ENCODE measurements around the gene TSKS.
A peak's percentile ranks its signal among the peaks of the same experiment; 100 is the strongest.

TSKS gene

DNA sequence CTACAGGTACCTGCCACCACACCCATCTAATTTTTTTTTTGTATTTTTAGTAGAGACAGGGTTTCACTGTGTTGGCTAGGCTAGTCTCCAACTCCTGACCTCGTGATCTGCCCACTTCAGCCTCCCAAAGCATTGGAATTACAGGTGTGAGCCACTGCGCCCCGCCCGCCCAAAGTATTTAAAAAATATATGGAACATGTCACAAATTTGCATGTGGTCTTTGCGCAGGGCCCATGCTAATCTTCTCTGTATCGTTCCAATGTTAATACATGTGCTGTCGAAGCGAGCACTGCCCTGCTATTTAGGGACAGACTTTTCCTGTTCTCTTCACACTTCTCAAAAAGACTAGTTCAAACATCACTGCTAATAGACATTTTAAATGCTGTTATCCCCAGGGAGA, 1.2 kb upstream of the TSKS start:
- Histone ChIP-seq H3K9me3 (replicated peaks in 1 of 2; ENCODE audit: control insufficient read depth in 2 of 2, insufficient read depth in 1 of 2, low read depth in 1 of 2, low read length in 2 of 2) (no peaks in the 10 kb centered on the region), H4K91ac (ENCODE audit: low read depth, low read length, poor library complexity) (no peak overlapping the region), H3K4me1 (ENCODE audit: control insufficient read depth in 2 of 2, insufficient read depth in 1 of 2, low read depth in 1 of 2, low read length in 2 of 2) (peaks cover 11 to 14% of the 10 kb centered on the region in 2 donors), H3K79me1 (ENCODE audit: low read depth, low read length) (peaks cover 6% of the 10 kb centered on the region), H2BK15ac (ENCODE audit: low read length) (no peak overlapping the region), H3K36me3 (replicated peaks in 1 of 2; ENCODE audit: control insufficient read depth in 2 of 2, insufficient read depth in 2 of 2, low read length in 2 of 2) (peaks cover 0 to 5% of the 10 kb centered on the region in 2 donors), H2BK120ac (ENCODE audit: low read depth, low read length) (no peak overlapping the region), H2BK5ac (ENCODE audit: low read length) (no peak overlapping the region), H2AFZ (ENCODE audit: low read length) (no peak overlapping the region), H3K4me2 (ENCODE audit: insufficient read depth, low read length, poor library complexity, severe bottlenecking) (no peak overlapping the region), H3K9ac (ENCODE audit: low read depth, low read length, poor library complexity) (no peak overlapping the region), H4K8ac (ENCODE audit: low read depth, low read length) (no peak overlapping the region), H3K14ac (ENCODE audit: low read length) (no peak overlapping the region), H3K27ac (replicated peaks; ENCODE audit: low read length) (no peak overlapping the region), H3K4me3 (ENCODE audit: low read length in 2 of 2) (no peak overlapping the region), H3K27me3 (ENCODE audit: control insufficient read depth in 3 of 3, insufficient read depth in 3 of 3, low read depth in 1 of 3, low read length in 3 of 3) (no peaks in the 10 kb centered on the region), H2BK12ac (ENCODE audit: low read length) (no peak overlapping the region), H3K23ac (ENCODE audit: low read depth, low read length, poor library complexity) (no peak overlapping the region), H3K4ac (ENCODE audit: low read length) (no peak overlapping the region), H2AK5ac (ENCODE audit: low read depth, low read length) (no peak overlapping the region), H3K18ac (ENCODE audit: low read length) (no peak overlapping the region)
- WGBS, 2 donors (ENCODE audit: extremely low coverage in 2 of 2, insufficient read length in 2 of 2, insufficient replicate concordance in 1 of 2) = no CpG with 5 or more reads among the region's 8 CpGs
- no peak for DNase-seq (ENCODE audit: low spot score)

DNA sequence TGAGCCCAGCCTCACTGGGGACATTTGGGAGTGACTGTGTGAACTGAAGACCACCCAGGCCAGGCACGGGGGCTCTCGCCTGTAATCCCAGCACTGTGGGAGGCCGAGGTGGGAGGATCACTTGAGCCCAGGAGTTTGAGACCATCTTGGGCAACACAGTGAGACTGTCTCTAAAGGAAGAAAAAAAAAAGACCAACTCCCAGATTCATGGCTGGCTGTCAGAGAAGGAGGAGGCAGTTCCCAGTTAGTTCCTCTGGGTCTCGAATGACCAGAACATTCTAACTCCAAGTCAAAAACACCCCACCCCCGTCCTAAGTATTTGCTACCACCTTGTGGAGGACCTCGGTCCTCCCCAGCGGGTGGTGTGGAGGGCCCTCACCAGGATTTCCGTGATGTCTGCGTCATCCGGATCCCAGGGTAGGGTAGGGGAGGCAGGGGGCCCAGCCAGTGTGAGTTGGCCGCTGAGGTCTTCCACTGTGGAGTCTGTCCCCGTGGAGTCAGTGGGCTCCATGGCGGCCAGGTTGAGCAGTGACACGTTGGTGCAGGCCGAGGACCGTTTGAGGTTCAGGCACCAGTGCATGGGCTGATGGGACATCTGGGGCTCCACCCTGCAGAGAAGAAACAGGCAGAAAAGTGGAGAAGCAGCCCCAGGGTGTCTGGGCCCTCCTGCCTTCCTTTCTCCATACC, 1.3 kb downstream of the TSKS start:
- WGBS, 2 donors (ENCODE audit: extremely low coverage in 2 of 2, insufficient read length in 2 of 2, insufficient replicate concordance in 1 of 2) = no CpG with 5 or more reads among the region's 16 CpGs
- Histone ChIP-seq H3K4ac (ENCODE audit: low read length) (no peak overlapping the region), H2BK12ac (ENCODE audit: low read length) (peak overlapping the region; percentile 73), H3K4me1 (ENCODE audit: control insufficient read depth in 2 of 2, insufficient read depth in 1 of 2, low read depth in 1 of 2, low read length in 2 of 2) (peaks cover 2 to 6% of the 10 kb centered on the region in 2 donors), H3K27me3 (ENCODE audit: control insufficient read depth in 3 of 3, insufficient read depth in 3 of 3, low read depth in 1 of 3, low read length in 3 of 3) (peaks cover 0 to 6% (median 0%) of the 10 kb centered on the region in 3 experiments), H2BK120ac (ENCODE audit: low read depth, low read length) (no peak overlapping the region), H3K9ac (ENCODE audit: low read depth, low read length, poor library complexity) (peak overlapping the region; percentile 51), H4K8ac (ENCODE audit: low read depth, low read length) (no peak overlapping the region), H3K36me3 (replicated peaks in 1 of 2; ENCODE audit: control insufficient read depth in 2 of 2, insufficient read depth in 2 of 2, low read length in 2 of 2) (no peaks in the 10 kb centered on the region), H2AFZ (ENCODE audit: low read length) (peak overlapping the region; percentile 66), H3K79me1 (ENCODE audit: low read depth, low read length) (no peaks in the 10 kb centered on the region), H3K23ac (ENCODE audit: low read depth, low read length, poor library complexity) (peak overlapping the region; percentile 25), H3K27ac (replicated peaks; ENCODE audit: low read length) (no peak overlapping the region), H3K4me3 (ENCODE audit: low read length in 2 of 2) (no peak overlapping the region), H3K14ac (ENCODE audit: low read length) (peak overlapping the region; percentile 79), H2BK5ac (ENCODE audit: low read length) (no peak overlapping the region), H2AK5ac (ENCODE audit: low read depth, low read length) (peak overlapping the region; percentile 79), H3K4me2 (ENCODE audit: insufficient read depth, low read length, poor library complexity, severe bottlenecking) (no peak overlapping the region), H3K18ac (ENCODE audit: low read length) (peak overlapping the region; percentile 80), H2BK15ac (ENCODE audit: low read length) (no peak overlapping the region), H3K9me3 (replicated peaks in 1 of 2; ENCODE audit: control insufficient read depth in 2 of 2, insufficient read depth in 1 of 2, low read depth in 1 of 2, low read length in 2 of 2) (no peaks in the 10 kb centered on the region), H4K91ac (ENCODE audit: low read depth, low read length, poor library complexity) (no peak overlapping the region)
- DNase-seq (ENCODE audit: low spot score) = no peak

DNA sequence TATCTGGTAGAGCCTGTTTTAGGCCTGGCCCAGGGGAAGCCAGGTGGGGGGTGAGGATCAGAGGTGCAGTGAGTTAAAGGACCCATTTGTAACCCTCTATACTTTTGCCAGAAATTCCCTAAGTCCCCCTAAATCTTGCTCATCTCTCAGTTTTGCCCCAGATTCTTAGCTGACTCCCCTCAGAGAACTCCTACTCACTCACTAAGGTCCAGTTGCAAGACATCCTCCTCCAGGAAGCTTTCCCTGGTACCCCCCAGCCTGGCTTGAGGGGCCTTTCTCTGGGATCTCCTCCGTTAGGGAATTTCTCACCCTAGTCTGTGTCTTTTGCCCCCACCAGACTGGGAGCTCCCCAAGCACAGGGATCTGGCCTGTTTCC, 1.9 kb downstream of the TSKS start:
- H3K23ac ChIP-seq (ENCODE audit: low read depth, low read length, poor library complexity) = no peak overlapping the region
- no peak overlapping the region for H2AK5ac ChIP-seq (ENCODE audit: low read depth, low read length)
- no peak overlapping the region for H2BK15ac ChIP-seq (ENCODE audit: low read length)
- no peak overlapping the region for H3K14ac ChIP-seq (ENCODE audit: low read length)
- H2AFZ ChIP-seq (ENCODE audit: low read length) = peak overlapping the region; percentile 66
- no peak overlapping the region for H3K4me2 ChIP-seq (ENCODE audit: insufficient read depth, low read length, poor library complexity, severe bottlenecking)
- H3K9ac ChIP-seq (ENCODE audit: low read depth, low read length, poor library complexity) = no peak overlapping the region
- H3K4me3 ChIP-seq (ENCODE audit: low read length in 2 of 2) = no peak overlapping the region
- H3K79me1 ChIP-seq (ENCODE audit: low read depth, low read length) = no peaks in the 10 kb centered on the region
- H2BK5ac ChIP-seq (ENCODE audit: low read length) = no peak overlapping the region
- H3K4me1 ChIP-seq (ENCODE audit: control insufficient read depth in 2 of 2, insufficient read depth in 1 of 2, low read depth in 1 of 2, low read length in 2 of 2) = peaks cover 2 to 6% of the 10 kb centered on the region in 2 donors
- H3K27me3 ChIP-seq (ENCODE audit: control insufficient read depth in 3 of 3, insufficient read depth in 3 of 3, low read depth in 1 of 3, low read length in 3 of 3) = peaks cover 0 to 6% (median 0%) of the 10 kb centered on the region in 3 experiments
- no peak overlapping the region for H2BK120ac ChIP-seq (ENCODE audit: low read depth, low read length)
- no peak overlapping the region for H3K4ac ChIP-seq (ENCODE audit: low read length)
- H4K91ac ChIP-seq (ENCODE audit: low read depth, low read length, poor library complexity) = no peak overlapping the region
- DNase-seq (ENCODE audit: low spot score) = no peak
- no peaks in the 10 kb centered on the region for H3K36me3 ChIP-seq (replicated peaks in 1 of 2; ENCODE audit: control insufficient read depth in 2 of 2, insufficient read depth in 2 of 2, low read length in 2 of 2)
- no peak overlapping the region for H3K18ac ChIP-seq (ENCODE audit: low read length)
- no CpG with 5 or more reads among the region's 1 CpG for WGBS, 2 donors (ENCODE audit: extremely low coverage in 2 of 2, insufficient read length in 2 of 2, insufficient replicate concordance in 1 of 2)
- H3K9me3 ChIP-seq (replicated peaks in 1 of 2; ENCODE audit: control insufficient read depth in 2 of 2, insufficient read depth in 1 of 2, low read depth in 1 of 2, low read length in 2 of 2) = peaks cover 0 to under 1% of the 10 kb centered on the region in 2 donors
- no peak overlapping the region for H4K8ac ChIP-seq (ENCODE audit: low read depth, low read length)
- no peak overlapping the region for H3K27ac ChIP-seq (replicated peaks; ENCODE audit: low read length)
- no peak overlapping the region for H2BK12ac ChIP-seq (ENCODE audit: low read length)

DNA sequence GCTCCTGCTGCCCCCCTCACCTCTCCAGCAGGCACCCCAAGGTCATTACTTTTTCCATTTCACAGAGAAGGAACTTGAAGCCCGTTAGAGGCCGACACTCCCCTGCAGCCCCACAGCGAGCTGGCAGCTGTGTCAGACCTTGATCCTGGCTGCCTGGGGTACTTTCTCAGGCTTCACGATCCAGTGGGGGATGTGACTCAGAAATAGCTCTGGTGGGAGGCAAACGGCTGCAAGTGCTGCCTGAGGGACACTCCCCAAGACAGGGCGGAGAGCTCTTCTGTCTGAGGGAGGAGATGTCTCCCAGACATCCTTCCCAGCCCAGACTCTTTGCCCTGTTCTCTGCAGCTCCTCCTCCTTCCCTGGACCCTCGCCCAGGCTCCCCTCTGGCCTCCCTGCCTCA, 4.8 kb downstream of the TSKS start:
- Histone ChIP-seq H3K14ac (ENCODE audit: low read length) (no peak overlapping the region), H2BK12ac (ENCODE audit: low read length) (peak overlapping the region; percentile 41), H2BK120ac (ENCODE audit: low read depth, low read length) (no peak overlapping the region), H3K4me1 (ENCODE audit: control insufficient read depth in 2 of 2, insufficient read depth in 1 of 2, low read depth in 1 of 2, low read length in 2 of 2) (peaks cover 0 to under 1% of the 10 kb centered on the region in 2 donors), H3K18ac (ENCODE audit: low read length) (peak overlapping the region; percentile 11), H3K23ac (ENCODE audit: low read depth, low read length, poor library complexity) (no peak overlapping the region), H4K91ac (ENCODE audit: low read depth, low read length, poor library complexity) (no peak overlapping the region), H3K27ac (replicated peaks; ENCODE audit: low read length) (no peak overlapping the region), H4K8ac (ENCODE audit: low read depth, low read length) (no peak overlapping the region), H3K9me3 (replicated peaks in 1 of 2; ENCODE audit: control insufficient read depth in 2 of 2, insufficient read depth in 1 of 2, low read depth in 1 of 2, low read length in 2 of 2) (peaks cover 1 to 5% of the 10 kb centered on the region in 2 donors), H2BK15ac (ENCODE audit: low read length) (peak overlapping the region; percentile 94), H3K27me3 (ENCODE audit: control insufficient read depth in 3 of 3, insufficient read depth in 3 of 3, low read depth in 1 of 3, low read length in 3 of 3) (peaks cover 0 to 6% (median 0%) of the 10 kb centered on the region in 3 experiments), H3K4me2 (ENCODE audit: insufficient read depth, low read length, poor library complexity, severe bottlenecking) (no peak overlapping the region), H2BK5ac (ENCODE audit: low read length) (no peak overlapping the region), H3K79me1 (ENCODE audit: low read depth, low read length) (no peaks in the 10 kb centered on the region), H2AFZ (ENCODE audit: low read length) (peak overlapping the region; percentile 79), H3K36me3 (replicated peaks in 1 of 2; ENCODE audit: control insufficient read depth in 2 of 2, insufficient read depth in 2 of 2, low read length in 2 of 2) (no peaks in the 10 kb centered on the region), H3K4ac (ENCODE audit: low read length) (no peak overlapping the region), H3K4me3 (ENCODE audit: low read length in 2 of 2) (no peak overlapping the region), H2AK5ac (ENCODE audit: low read depth, low read length) (peak overlapping the region; percentile 2), H3K9ac (ENCODE audit: low read depth, low read length, poor library complexity) (peak overlapping the region; percentile 21)
- DNase-seq (ENCODE audit: low spot score) = no peak
- no CpG with 5 or more reads among the region's 7 CpGs for WGBS, 2 donors (ENCODE audit: extremely low coverage in 2 of 2, insufficient read length in 2 of 2, insufficient replicate concordance in 1 of 2)
